ENCODE data around the gene SPN.
"Not testable (repeated sequence)": the region's sequence is repeated elsewhere in the genome, so short reads cannot be mapped to it uniquely, and the experiment has no call there.

DNA sequence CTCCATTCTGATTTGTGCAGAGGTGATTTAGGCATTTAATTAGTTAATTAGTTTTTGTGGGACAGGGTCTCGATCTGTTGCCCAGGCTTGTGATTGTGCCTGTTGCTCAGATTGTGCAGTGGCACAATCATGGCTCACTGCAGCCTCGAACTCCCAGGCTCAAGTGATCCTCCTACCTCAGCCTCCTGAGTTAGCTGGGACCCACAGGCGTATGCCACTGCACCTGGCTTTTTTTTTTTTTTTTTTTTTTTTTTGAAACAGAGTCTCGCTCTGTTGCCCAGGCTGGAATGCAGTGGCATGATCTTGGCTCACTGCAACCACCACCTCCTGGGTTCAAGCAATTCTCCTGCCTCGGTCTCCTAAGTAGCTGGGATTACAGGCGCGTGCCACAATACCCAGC is 9.2 kb upstream of the SPN start:
- TF ChIP-seq, protein P1, sequence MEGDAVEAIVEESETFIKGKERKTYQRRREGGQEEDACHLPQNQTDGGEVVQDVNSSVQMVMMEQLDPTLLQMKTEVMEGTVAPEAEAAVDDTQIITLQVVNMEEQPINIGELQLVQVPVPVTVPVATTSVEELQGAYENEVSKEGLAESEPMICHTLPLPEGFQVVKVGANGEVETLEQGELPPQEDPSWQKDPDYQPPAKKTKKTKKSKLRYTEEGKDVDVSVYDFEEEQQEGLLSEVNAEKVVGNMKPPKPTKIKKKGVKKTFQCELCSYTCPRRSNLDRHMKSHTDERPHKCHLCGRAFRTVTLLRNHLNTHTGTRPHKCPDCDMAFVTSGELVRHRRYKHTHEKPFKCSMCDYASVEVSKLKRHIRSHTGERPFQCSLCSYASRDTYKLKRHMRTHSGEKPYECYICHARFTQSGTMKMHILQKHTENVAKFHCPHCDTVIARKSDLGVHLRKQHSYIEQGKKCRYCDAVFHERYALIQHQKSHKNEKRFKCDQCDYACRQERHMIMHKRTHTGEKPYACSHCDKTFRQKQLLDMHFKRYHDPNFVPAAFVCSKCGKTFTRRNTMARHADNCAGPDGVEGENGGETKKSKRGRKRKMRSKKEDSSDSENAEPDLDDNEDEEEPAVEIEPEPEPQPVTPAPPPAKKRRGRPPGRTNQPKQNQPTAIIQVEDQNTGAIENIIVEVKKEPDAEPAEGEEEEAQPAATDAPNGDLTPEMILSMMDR (tag by site-specific recombination; IDR thresholded peaks at IDR 0.05), result not testable (repeated sequence)
- TF ChIP-seq ZBTB1 (tag by site-specific recombination; IDR thresholded peaks at IDR 0.05); ZNF202 (tag by site-specific recombination; IDR thresholded peaks at IDR 0.05; ENCODE audit: borderline replicate concordance); ZNF274 (IDR thresholded peaks at IDR 0.05; ENCODE audit: low read length); ZNF274 (tag by site-specific recombination; IDR thresholded peaks at IDR 0.05; ENCODE audit: borderline replicate concordance); SETDB1 (IDR thresholded peaks at IDR 0.05; ENCODE audit: insufficient read length, low read length): not testable (repeated sequence)
- TF ChIP-seq, protein P2, sequence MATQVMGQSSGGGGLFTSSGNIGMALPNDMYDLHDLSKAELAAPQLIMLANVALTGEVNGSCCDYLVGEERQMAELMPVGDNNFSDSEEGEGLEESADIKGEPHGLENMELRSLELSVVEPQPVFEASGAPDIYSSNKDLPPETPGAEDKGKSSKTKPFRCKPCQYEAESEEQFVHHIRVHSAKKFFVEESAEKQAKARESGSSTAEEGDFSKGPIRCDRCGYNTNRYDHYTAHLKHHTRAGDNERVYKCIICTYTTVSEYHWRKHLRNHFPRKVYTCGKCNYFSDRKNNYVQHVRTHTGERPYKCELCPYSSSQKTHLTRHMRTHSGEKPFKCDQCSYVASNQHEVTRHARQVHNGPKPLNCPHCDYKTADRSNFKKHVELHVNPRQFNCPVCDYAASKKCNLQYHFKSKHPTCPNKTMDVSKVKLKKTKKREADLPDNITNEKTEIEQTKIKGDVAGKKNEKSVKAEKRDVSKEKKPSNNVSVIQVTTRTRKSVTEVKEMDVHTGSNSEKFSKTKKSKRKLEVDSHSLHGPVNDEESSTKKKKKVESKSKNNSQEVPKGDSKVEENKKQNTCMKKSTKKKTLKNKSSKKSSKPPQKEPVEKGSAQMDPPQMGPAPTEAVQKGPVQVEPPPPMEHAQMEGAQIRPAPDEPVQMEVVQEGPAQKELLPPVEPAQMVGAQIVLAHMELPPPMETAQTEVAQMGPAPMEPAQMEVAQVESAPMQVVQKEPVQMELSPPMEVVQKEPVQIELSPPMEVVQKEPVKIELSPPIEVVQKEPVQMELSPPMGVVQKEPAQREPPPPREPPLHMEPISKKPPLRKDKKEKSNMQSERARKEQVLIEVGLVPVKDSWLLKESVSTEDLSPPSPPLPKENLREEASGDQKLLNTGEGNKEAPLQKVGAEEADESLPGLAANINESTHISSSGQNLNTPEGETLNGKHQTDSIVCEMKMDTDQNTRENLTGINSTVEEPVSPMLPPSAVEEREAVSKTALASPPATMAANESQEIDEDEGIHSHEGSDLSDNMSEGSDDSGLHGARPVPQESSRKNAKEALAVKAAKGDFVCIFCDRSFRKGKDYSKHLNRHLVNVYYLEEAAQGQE (tag by site-specific recombination; IDR thresholded peaks at IDR 0.05), result not testable (repeated sequence)
